ENCODE results near the gene PJVK. TPM values are rescaled to one million over a fixed set of nuclear protein-coding genes. Genes with fewer than 3 reads are reported as not detected.

Gene PJVK
- total and polyA plus RNA-seq, 9 of the 15 experiments (the other 6 are each of a cell fraction or from before 2014, with no cell fraction given): 0.11 to 1.5 (median 0.73) TPM

- no peak for TF ChIP-seq CREB5 (CRISPR knock-in tag; IDR thresholded peaks at IDR 0.05)
- TF ChIP-seq CREM (IDR thresholded peaks at IDR 0.05; ENCODE audit: low read depth): peak; percentile 90
- peak; percentile 71; the same call in 1 of the 2 replicates for TF ChIP-seq ATF2 (CRISPR knock-in tag; IDR thresholded peaks at IDR 0.05)
- peak; percentile 59 for TF ChIP-seq NFE2 (IDR thresholded peaks at IDR 0.05; ENCODE audit: low read depth)
- peak; percentile 24; the same call in 1 of the 2 replicates for TF ChIP-seq ZNF644 (tag; IDR thresholded peaks at IDR 0.05; ENCODE audit: low read depth)
- TF ChIP-seq MNT (conservative IDR thresholded peaks at IDR 0.05): peak in 1 of 2 experiments; percentile 63; a peak in 2 of 4 replicates
- no peak for TF ChIP-seq BRD9 (IDR thresholded peaks at IDR 0.05; ENCODE audit: low read depth, partially characterized antibody)
- TF ChIP-seq GATAD2A (IDR thresholded peaks at IDR 0.05): peak; percentile 88
- TF ChIP-seq ARID1B (IDR thresholded peaks at IDR 0.05): peak; percentile 19
- TF ChIP-seq EGR1 (conservative IDR thresholded peaks at IDR 0.05): 0 out of 2 replicates have a peak, but pooled peaks have one; percentile 22
- no peak for TF ChIP-seq U2AF1 (optimal IDR thresholded peaks at IDR 0.05; ENCODE audit: low read depth, low read length)
- TF ChIP-seq TAF1 (IDR thresholded peaks at IDR 0.05; ENCODE audit: control insufficient read depth, extremely low read depth, insufficient read depth, low read length, severe bottlenecking): peak; percentile 73
- TF ChIP-seq POLR2AphosphoS5 (IDR thresholded peaks at IDR 0.05; ENCODE audit: control insufficient read depth, insufficient read depth, low read depth, low read length): peak; percentile 69; the same call in 1 of the 2 replicates
- peak in 1 of 2 experiments; percentile 51; a peak in 1 of 4 replicates for TF ChIP-seq SIN3A (IDR thresholded peaks at IDR 0.05; ENCODE audit: borderline replicate concordance in 2 of 2, control insufficient read depth in 1 of 2, low read depth in 2 of 2, low read length in 2 of 2)
- peak; percentile 69; the same call in 1 of the 2 replicates for TF ChIP-seq MYC (IDR thresholded peaks at IDR 0.05; ENCODE audit: low read depth, low read length)
- TF ChIP-seq MYC (CRISPR knock-in tag; IDR thresholded peaks at IDR 0.05; ENCODE audit: borderline replicate concordance, low read depth): no peak; the same call in 1 of the 2 replicates
- peak; percentile 89 for TF ChIP-seq ZNF263 (CRISPR knock-in tag; IDR thresholded peaks at IDR 0.05; ENCODE audit: borderline replicate concordance)
- TF ChIP-seq PCBP1 (IDR thresholded peaks at IDR 0.05; ENCODE audit: low read depth, low read length, poor library complexity, severe bottlenecking): peak; percentile 74
- peak; percentile 82 for TF ChIP-seq JUND (IDR thresholded peaks at IDR 0.05; ENCODE audit: borderline replicate concordance, low read depth, low read length)
- peak; percentile 67; the same call in 1 of the 3 replicates for TF ChIP-seq JUND (tag; IDR thresholded peaks at IDR 0.05; ENCODE audit: borderline replicate concordance, low read depth, low read length)
- TF ChIP-seq ZNF583 (CRISPR knock-in tag; IDR thresholded peaks at IDR 0.05): 0 out of 2 replicates have a peak, but pooled peaks have one; percentile 58
- TF ChIP-seq TBL1XR1 (IDR thresholded peaks at IDR 0.05; ENCODE audit: low read length in 2 of 2): peak in 1 of 2 experiments; percentile 52; a peak in 2 of 4 replicates
- TF ChIP-seq POLR2A (conservative IDR thresholded peaks at IDR 0.05): peak; percentile 82
- TF ChIP-seq ZC3H8 (IDR thresholded peaks at IDR 0.05): no peak
Observed at GRCh38 chr2:178413472-178414265, 37.5 kb upstream of the PJVK start (continued).

Data from K562 (cell line).